Upper lobe of right lung (tissue), 1 donor: ENCODE results near the gene TMEM163. TPM values are rescaled to one million over a fixed set of nuclear protein-coding genes. Genes with fewer than 3 reads are reported as not detected.
"Not testable (repeated sequence)": the region's sequence is repeated elsewhere in the genome, so short reads cannot be mapped to it uniquely, and the experiment has no call there.

ENCODE experiments used
- ATAC-seq: fragments of 200-7000 bp; cut with Tn5 transposase; one replicate; pipeline ENCODE4 v1.9.1; 2020; ENCODE audit warnings: mild to moderate bottlenecking, moderate library complexity
- DNase-seq: peaks from one replicate; pipeline ENCODE4 v3.0.0-alpha.2; 2020
- H3K27ac ChIP-seq: fragments of 200-600 bp; one replicate; pipeline ENCODE4 v1.8.0; 2022
- H3K27me3 ChIP-seq: fragments of 200-600 bp; one replicate; pipeline ENCODE4 v1.8.0; 2022; ENCODE audit warnings: mild to moderate bottlenecking
- H3K36me3 ChIP-seq: fragments of 200-600 bp; one replicate; pipeline ENCODE4 v1.8.0; 2022
- H3K4me1 ChIP-seq: fragments of 200-600 bp; one replicate; pipeline ENCODE4 v1.8.0; 2022
- H3K4me3 ChIP-seq: fragments of 200-600 bp; one replicate; pipeline ENCODE4 v1.8.0; 2022; ENCODE audit warnings: mild to moderate bottlenecking
- H3K9me3 ChIP-seq: fragments of 200-600 bp; one replicate; pipeline ENCODE4 v1.8.0; 2022
- intact Hi-C: fragments of 100-400 bp; cut with DNase I; formaldehyde crosslinking; loops from one replicate; pipeline ENCODE4 v1.11.0; 2022
- total RNA-seq: library from RNA; stranded (reverse); fragmentation: NEBNext Ultra II Directional; extraction: Animal tissue kit (Norgen Biotek cat#: 25700); gene quantifications from one replicate; pipeline ENCODE4 v1.2.1, GENCODE V29; 2021
- TF ChIP-seq, protein P1 (sequence below): fragments of 200-600 bp; IDR thresholded peaks from one replicate; pipeline ENCODE4 v1.8.0; 2022; ENCODE audit warnings: antibody characterized with exemption
- donor health status: DM: no; HTN: yes; CAD: no; lungs with severe emphysema.

Gene TMEM163
- total RNA-seq, 1 donor from 2014 or later = 34.6 TPM

GRCh38 chr2:134482766-134483340, 235.9 kb downstream of the TMEM163 start:
- intact Hi-C loops = no loop called here
- TF ChIP-seq, protein P1, sequence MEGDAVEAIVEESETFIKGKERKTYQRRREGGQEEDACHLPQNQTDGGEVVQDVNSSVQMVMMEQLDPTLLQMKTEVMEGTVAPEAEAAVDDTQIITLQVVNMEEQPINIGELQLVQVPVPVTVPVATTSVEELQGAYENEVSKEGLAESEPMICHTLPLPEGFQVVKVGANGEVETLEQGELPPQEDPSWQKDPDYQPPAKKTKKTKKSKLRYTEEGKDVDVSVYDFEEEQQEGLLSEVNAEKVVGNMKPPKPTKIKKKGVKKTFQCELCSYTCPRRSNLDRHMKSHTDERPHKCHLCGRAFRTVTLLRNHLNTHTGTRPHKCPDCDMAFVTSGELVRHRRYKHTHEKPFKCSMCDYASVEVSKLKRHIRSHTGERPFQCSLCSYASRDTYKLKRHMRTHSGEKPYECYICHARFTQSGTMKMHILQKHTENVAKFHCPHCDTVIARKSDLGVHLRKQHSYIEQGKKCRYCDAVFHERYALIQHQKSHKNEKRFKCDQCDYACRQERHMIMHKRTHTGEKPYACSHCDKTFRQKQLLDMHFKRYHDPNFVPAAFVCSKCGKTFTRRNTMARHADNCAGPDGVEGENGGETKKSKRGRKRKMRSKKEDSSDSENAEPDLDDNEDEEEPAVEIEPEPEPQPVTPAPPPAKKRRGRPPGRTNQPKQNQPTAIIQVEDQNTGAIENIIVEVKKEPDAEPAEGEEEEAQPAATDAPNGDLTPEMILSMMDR = no peak
- H3K4me1 ChIP-seq = no peaks in the 10 kb centered on the region
- H3K4me3 ChIP-seq = no peak overlapping the region
- ATAC-seq (no peak), DNase-seq (no peak)
- no peaks in the 10 kb centered on the region for H3K36me3 ChIP-seq
- H3K9me3 ChIP-seq = no peaks in the 10 kb centered on the region
- H3K27me3 ChIP-seq = no peaks in the 10 kb centered on the region
- H3K27ac ChIP-seq = no peak overlapping the region

GRCh38 chr2:134482131-134482723, 236.6 kb downstream of the TMEM163 start:
- H3K27ac ChIP-seq = no peak overlapping the region
- no peak overlapping the region for H3K4me3 ChIP-seq
- H3K4me1 ChIP-seq = no peaks in the 10 kb centered on the region
- intact Hi-C loops = no loop called here
- no peaks in the 10 kb centered on the region for H3K9me3 ChIP-seq
- TF ChIP-seq, protein P1 = no peak
- ATAC-seq = peak; percentile 47
- H3K27me3 ChIP-seq = no peaks in the 10 kb centered on the region
- no peaks in the 10 kb centered on the region for H3K36me3 ChIP-seq
- no peak for DNase-seq

- ATAC-seq (no peak), DNase-seq (no peak)
- H3K36me3 ChIP-seq = no peaks in the 10 kb centered on the region
- H3K9me3 ChIP-seq = no peaks in the 10 kb centered on the region
- intact Hi-C loops = no loop called here
- no peaks in the 10 kb centered on the region for H3K4me1 ChIP-seq
- H3K27me3 ChIP-seq = no peaks in the 10 kb centered on the region
- H3K27ac ChIP-seq = no peak overlapping the region
- H3K4me3 ChIP-seq = no peak overlapping the region
- TF ChIP-seq, protein P1 = no peak
Observed at GRCh38 chr2:134479696-134480330, 239.0 kb downstream of the TMEM163 start.

DNA sequence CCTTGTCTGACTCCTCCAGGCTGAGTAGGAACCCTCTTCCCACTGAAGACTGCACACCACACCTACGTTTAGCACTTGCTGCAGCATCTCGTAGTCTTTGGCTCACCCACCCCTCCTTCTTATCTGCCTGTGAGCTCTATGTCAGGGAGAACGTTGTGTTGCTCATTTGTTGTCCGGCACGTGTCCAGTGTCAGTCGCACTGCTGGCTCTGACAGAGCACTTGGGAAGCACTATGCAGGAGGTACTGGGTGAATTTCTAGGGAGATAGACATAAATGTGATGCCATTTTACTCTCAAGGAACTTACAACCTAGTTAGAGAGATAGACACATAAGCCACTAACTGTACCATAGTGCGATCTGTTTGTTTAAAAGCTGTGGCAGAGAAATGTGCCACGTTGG, 241.8 kb downstream of the TMEM163 start:
- H3K27ac ChIP-seq, H3K9me3 ChIP-seq, H3K36me3 ChIP-seq, ATAC-seq, H3K4me1 ChIP-seq, H3K4me3 ChIP-seq, intact Hi-C loops, DNase-seq, H3K27me3 ChIP-seq: not testable (repeated sequence)

GRCh38 chr2:134470561-134471168, 248.1 kb downstream of the TMEM163 start:
- no peak overlapping the region for H3K4me3 ChIP-seq
- H3K27ac ChIP-seq = no peak overlapping the region
- intact Hi-C loops = no loop called here
- DNase-seq = no peak
- no peaks in the 10 kb centered on the region for H3K27me3 ChIP-seq
- no peak for ATAC-seq
- TF ChIP-seq, protein P1 = no peak
- H3K36me3 ChIP-seq = no peaks in the 10 kb centered on the region
- no peaks in the 10 kb centered on the region for H3K9me3 ChIP-seq
- H3K4me1 ChIP-seq = no peaks in the 10 kb centered on the region

GRCh38 chr2:134469516-134470115, 249.2 kb downstream of the TMEM163 start:
- no peaks in the 10 kb centered on the region for H3K4me1 ChIP-seq
- TF ChIP-seq, protein P1 = no peak
- no peaks in the 10 kb centered on the region for H3K9me3 ChIP-seq
- DNase-seq = no peak
- no peak overlapping the region for H3K4me3 ChIP-seq
- H3K27ac ChIP-seq = no peak overlapping the region
- intact Hi-C loops = no loop called here
- no peaks in the 10 kb centered on the region for H3K27me3 ChIP-seq
- H3K36me3 ChIP-seq = no peaks in the 10 kb centered on the region
- peak; percentile 10 for ATAC-seq
